Spleen (tissue), 11 donors: ENCODE results near the gene MED13L. TPM values are rescaled to one million over a fixed set of nuclear protein-coding genes. Genes with fewer than 3 reads are reported as not detected.

Source experiments
- DNase-seq: peaks from one replicate; pipeline ENCODE4 v3.0.0-alpha.2; 2020
- H3K27ac ChIP-seq, 8 donors: fragments of 200-600 bp; sonication (generic) in 7 of 8; 1 replicate in 4 of 8; 2 replicates in 4 of 8; pipeline versions ENCODE4 v1.5.0 to v1.8.0; 2016 to 2021; ENCODE audit warnings: inconsistent platforms in 4 of 8, mild to moderate bottlenecking in 4 of 8, moderate library complexity in 1 of 8
- H3K27me3 ChIP-seq, 7 donors: fragments of 200-600 bp; sonication (generic) in 6 of 7; replicated peaks in 1 of 7; 1 replicate in 4 of 7; 2 replicates in 3 of 7; pipeline versions ENCODE4 v1.5.0 to v1.8.0; 2016 to 2021; ENCODE audit warnings: inconsistent platforms in 3 of 7, mild to moderate bottlenecking in 1 of 7
- H3K36me3 ChIP-seq, 6 donors: fragments of 200-600 bp; sonication (generic) in 5 of 6; 1 replicate in 4 of 6; 2 replicates in 2 of 6; pipeline versions ENCODE4 v1.5.0 to v1.8.0; 2016 to 2021; ENCODE audit warnings: inconsistent platforms in 2 of 6
- H3K4me1 ChIP-seq, 6 donors: fragments of 200-600 bp; sonication (generic) in 5 of 6; 1 replicate in 3 of 6; 2 replicates in 3 of 6; pipeline versions ENCODE4 v1.5.0 to v1.8.0; 2016 to 2021; ENCODE audit warnings: inconsistent platforms in 3 of 6
- H3K4me3 ChIP-seq, 8 donors: fragments of 200-600 bp; sonication (generic) in 7 of 8; 1 replicate in 4 of 8; 2 replicates in 4 of 8; pipeline versions ENCODE4 v1.5.0 to v1.8.0; 2016 to 2021; ENCODE audit warnings: inconsistent platforms in 4 of 8, mild to moderate bottlenecking in 4 of 8, moderate library complexity in 2 of 8
- H3K9me3 ChIP-seq, 8 donors: fragments of 200-600 bp; sonication (generic) in 7 of 8; 1 replicate in 4 of 8; 2 replicates in 4 of 8; pipeline versions ENCODE4 v1.5.0 to v1.8.0; 2016 to 2021; ENCODE audit warnings: inconsistent platforms in 4 of 8
- CTCF ChIP-seq, 11 experiments: fragments of 200-600 bp in 7 of 11; fragments of 450-650 bp in 4 of 11; sonication (generic) in 4 of 11; IDR thresholded peaks in 8 of 11; conservative IDR thresholded peaks in 3 of 11; 1 replicate in 7 of 11; 2 replicates in 4 of 11; pipeline versions ENCODE4 v1.4.0 to v1.8.0; 2016 to 2021; ENCODE audit warnings: antibody characterized with exemption in 11 of 11, inconsistent platforms in 4 of 11, mild to moderate bottlenecking in 1 of 11
- POLR2A ChIP-seq, 3 donors: fragments of 450-650 bp; IDR thresholded peaks; one replicate each; pipeline ENCODE4 v1.5.1; 2017; ENCODE audit warnings: antibody characterized with exemption in 3 of 3, mild to moderate bottlenecking in 1 of 3
- POLR2AphosphoS5 ChIP-seq, 3 donors: sonication (generic); formaldehyde crosslinking; IDR thresholded peaks; one replicate each; pipeline ENCODE4 v1.5.1; 2017; ENCODE audit warnings: antibody characterized with exemption in 3 of 3
- WGBS, 5 donors: extraction: QIAGEN DNeasy Blood & Tissue Kit in 3 of 5; methylation state at CpG; one replicate each; pipeline versions ENCODE4 v1.1.5 to v1.1.7; 2013 to 2018; 5-methylcytosine and 5-hydroxymethylcytosine counted together
- intact Hi-C: fragments of 100-400 bp; cut with DNase I; formaldehyde crosslinking; loops from one replicate; pipeline ENCODE4 v1.15.0; 2023; ENCODE audit warnings: low total_unique reads
- polyA plus RNA-seq, 3 donors: library from polyadenylated mRNA; stranded (reverse); fragments of 200-250 nt; gene quantifications; one replicate each; pipeline ENCODE4 v1.2.1, GENCODE V29; 2013
- total RNA-seq, 7 donors: library from RNA; depleted of rRNA in 3 of 7; stranded (reverse); fragments of >200 nt in 3 of 7; fragmentation: NEBNext Ultra II Directional in 4 of 7; extraction: Animal tissue kit (Norgen Biotek cat#: 25700) in 4 of 7; gene quantifications; one replicate each; pipeline versions ENCODE4 v1.1.0 to v1.2.1, GENCODE V29; 2016 to 2021
- donor health status: healthy with polysubstance abuse.
- donor health status: DM: no; HTN: no; CAD: no; lungs with moderate emphysema.
- donor health status: DM: no; HTN: no; CAD: no.
- donor health status: Bipolar disorder and iron deficiency.
- donor health status: healthy.
- donor health status: DM: no; HTN: no; CAD: no.
- donor health status: DM: yes; HTN: yes; CAD: no.

The MED13L gene
- total and polyA plus RNA-seq, 10 donors: 13.4 to 255 (median 185) TPM

GRCh38 chr12:116138781-116139180, 138.7 kb downstream of the MED13L start:
- DNase-seq: no peak
- H3K4me1 ChIP-seq: peaks cover 26 to 100% (median 72%) of the 10 kb centered on the region in 6 donors
- intact Hi-C loops: no loop called here
- no peaks in the 10 kb centered on the region for H3K9me3 ChIP-seq
- no peaks in the 10 kb centered on the region for H3K36me3 ChIP-seq
- no peak overlapping the region for H3K4me3 ChIP-seq
- no peaks in the 10 kb centered on the region for H3K27me3 ChIP-seq
- TF ChIP-seq POLR2A (IDR thresholded peaks at IDR 0.05) (no peak), POLR2AphosphoS5 (IDR thresholded peaks at IDR 0.05) (no peak), CTCF (IDR thresholded peaks at IDR 0.05 in 8 of 11, conservative IDR thresholded peaks at IDR 0.05 in 3 of 11) (no peak)
- no peak overlapping the region for H3K27ac ChIP-seq

GRCh38 chr12:116138364-116138763, 139.1 kb downstream of the MED13L start:
- Histone ChIP-seq H3K4me1 (peaks cover 26 to 100% (median 72%) of the 10 kb centered on the region in 6 donors), H3K27me3 (no peaks in the 10 kb centered on the region), H3K4me3 (no peak overlapping the region), H3K36me3 (no peaks in the 10 kb centered on the region), H3K9me3 (no peaks in the 10 kb centered on the region), H3K27ac (no peak overlapping the region)
- TF ChIP-seq CTCF (IDR thresholded peaks at IDR 0.05 in 8 of 11, conservative IDR thresholded peaks at IDR 0.05 in 3 of 11): no peak
- TF ChIP-seq POLR2A (IDR thresholded peaks at IDR 0.05): no peak
- no peak for TF ChIP-seq POLR2AphosphoS5 (IDR thresholded peaks at IDR 0.05)
- no peak for DNase-seq
- intact Hi-C loops: no loop called here
- WGBS, 5 donors: 83 to 95% (median 86%) methylated on average over 2 of the region's 2 CpGs

GRCh38 chr12:116137318-116137717, 140.2 kb downstream of the MED13L start:
- DNase-seq: no peak
- H3K36me3 ChIP-seq: no peaks in the 10 kb centered on the region
- no peaks in the 10 kb centered on the region for H3K9me3 ChIP-seq
- no peaks in the 10 kb centered on the region for H3K27me3 ChIP-seq
- no peak overlapping the region for H3K4me3 ChIP-seq
- intact Hi-C loops: no loop called here
- H3K27ac ChIP-seq: no peak overlapping the region
- TF ChIP-seq CTCF (IDR thresholded peaks at IDR 0.05 in 8 of 11, conservative IDR thresholded peaks at IDR 0.05 in 3 of 11) (no peak), POLR2AphosphoS5 (IDR thresholded peaks at IDR 0.05) (no peak), POLR2A (IDR thresholded peaks at IDR 0.05) (no peak)
- WGBS, 5 donors: 42 to 46% (median 45%) methylated on average over 2 of the region's 2 CpGs
- H3K4me1 ChIP-seq: peaks cover 16 to 100% (median 72%) of the 10 kb centered on the region in 6 donors

- TF ChIP-seq POLR2A (IDR thresholded peaks at IDR 0.05): no peak
- no peak for TF ChIP-seq POLR2AphosphoS5 (IDR thresholded peaks at IDR 0.05)
- TF ChIP-seq CTCF (IDR thresholded peaks at IDR 0.05 in 8 of 11, conservative IDR thresholded peaks at IDR 0.05 in 3 of 11): no peak
- Histone ChIP-seq H3K27me3 (no peaks in the 10 kb centered on the region), H3K4me3 (no peak overlapping the region), H3K27ac (no peak overlapping the region), H3K9me3 (no peaks in the 10 kb centered on the region), H3K4me1 (peaks cover 17 to 100% (median 72%) of the 10 kb centered on the region in 6 donors), H3K36me3 (no peaks in the 10 kb centered on the region)
- no peak for DNase-seq
- WGBS, 5 donors: 37 to 53% (median 51%) methylated on average over 3 of the region's 3 CpGs
- intact Hi-C loops: no loop called here
These were observed 141.2 kb downstream of the MED13L start for GRCh38 chr12:116136340-116136739.
